ENCODE measurements around the gene EPHB2.

- no peak for TF ChIP-seq POLR2A (IDR thresholded peaks at IDR 0.05)
- TF ChIP-seq CTCF (IDR thresholded peaks at IDR 0.05), result no peak
Measured at GRCh38 chr1:22836850-22837249, 126.2 kb downstream of the EPHB2 start.
